ENCODE results near the gene ARHGEF39. TPM values are rescaled to one million over a fixed set of nuclear protein-coding genes. Genes with fewer than 3 reads are reported as not detected.
"Not testable (repeated sequence)": the region's sequence is repeated elsewhere in the genome, so short reads cannot be mapped to it uniquely, and the experiment has no call there.

The ARHGEF39 gene
- polyA plus RNA-seq, 3 donors: 0.13 to 0.53 (median 0.42) TPM

DNA sequence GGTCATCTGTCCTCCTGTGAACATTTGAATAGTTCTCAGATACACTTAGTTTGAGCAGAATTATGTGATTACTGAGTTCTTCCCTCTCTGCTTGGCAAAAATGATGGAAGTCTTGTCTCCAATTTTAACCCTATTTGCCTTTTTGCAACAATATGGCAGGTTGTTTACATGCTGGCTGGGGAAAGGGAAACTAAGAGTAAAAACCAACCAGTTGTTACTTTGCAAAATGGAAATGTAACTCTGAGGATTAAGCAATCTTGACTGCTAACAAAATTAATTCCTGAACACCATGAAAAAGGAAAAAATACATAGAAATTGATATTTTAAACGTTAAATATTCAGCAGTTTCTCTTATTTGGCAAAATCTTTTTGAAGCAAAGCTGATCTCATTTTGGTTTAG, 25.4 kb downstream of the ARHGEF39 start:
- peak overlapping the region; percentile 19 for H3K4me2 ChIP-seq (replicated peaks; ENCODE audit: extremely low read depth, low read length, poor library complexity, severe bottlenecking)
- H3K9me3 ChIP-seq (replicated peaks in 1 of 2; ENCODE audit: control insufficient read depth in 1 of 2, insufficient read depth in 1 of 2, low read length in 2 of 2): no peaks in the 10 kb centered on the region
- H3K36me3 Mint-ChIP-seq: peaks cover 12% of the 10 kb centered on the region in 2 donors
- H3K27me3 Mint-ChIP-seq (ENCODE audit: low read depth in 3 of 3): peaks cover 0 to 3% (median 2%) of the 10 kb centered on the region in 3 donors
- peaks cover 0 to 6% (median 3%) of the 10 kb centered on the region in 7 donors for H3K9me3 Mint-ChIP-seq
- no peak overlapping the region for H2AFZ ChIP-seq (ENCODE audit: insufficient read depth, low read depth, low read length, poor library complexity, severe bottlenecking)
- WGBS (ENCODE audit: insufficient coverage): no CpG with 5 or more reads among the region's 1 CpG
- no peaks in the 10 kb centered on the region for H3K27me3 ChIP-seq (ENCODE audit: control insufficient read depth in 2 of 2, insufficient read depth in 2 of 2, low read length in 2 of 2)
- peaks cover 3% of the 10 kb centered on the region for H3K79me2 ChIP-seq (ENCODE audit: insufficient read depth, low read length)
- H3K9ac ChIP-seq (ENCODE audit: insufficient read depth, low read length, poor library complexity, severe bottlenecking): no peak overlapping the region
- TF ChIP-seq, protein P1, sequence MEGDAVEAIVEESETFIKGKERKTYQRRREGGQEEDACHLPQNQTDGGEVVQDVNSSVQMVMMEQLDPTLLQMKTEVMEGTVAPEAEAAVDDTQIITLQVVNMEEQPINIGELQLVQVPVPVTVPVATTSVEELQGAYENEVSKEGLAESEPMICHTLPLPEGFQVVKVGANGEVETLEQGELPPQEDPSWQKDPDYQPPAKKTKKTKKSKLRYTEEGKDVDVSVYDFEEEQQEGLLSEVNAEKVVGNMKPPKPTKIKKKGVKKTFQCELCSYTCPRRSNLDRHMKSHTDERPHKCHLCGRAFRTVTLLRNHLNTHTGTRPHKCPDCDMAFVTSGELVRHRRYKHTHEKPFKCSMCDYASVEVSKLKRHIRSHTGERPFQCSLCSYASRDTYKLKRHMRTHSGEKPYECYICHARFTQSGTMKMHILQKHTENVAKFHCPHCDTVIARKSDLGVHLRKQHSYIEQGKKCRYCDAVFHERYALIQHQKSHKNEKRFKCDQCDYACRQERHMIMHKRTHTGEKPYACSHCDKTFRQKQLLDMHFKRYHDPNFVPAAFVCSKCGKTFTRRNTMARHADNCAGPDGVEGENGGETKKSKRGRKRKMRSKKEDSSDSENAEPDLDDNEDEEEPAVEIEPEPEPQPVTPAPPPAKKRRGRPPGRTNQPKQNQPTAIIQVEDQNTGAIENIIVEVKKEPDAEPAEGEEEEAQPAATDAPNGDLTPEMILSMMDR (IDR thresholded peaks at IDR 0.05): no peak
- H4K20me1 ChIP-seq (ENCODE audit: insufficient read depth, low read length): no peaks in the 10 kb centered on the region
- H3K4me3 Mint-ChIP-seq: peak overlapping the region in 1 of 2 donors; percentile 64
- peak overlapping the region in 1 of 2 donors; percentile 76 for H3K27ac ChIP-seq (ENCODE audit: low read depth in 1 of 2, low read length in 2 of 2)
- peak in 1 of 3 donors; percentile 24 for DNase-seq
- H3K4me1 ChIP-seq (ENCODE audit: control insufficient read depth in 1 of 2, insufficient read depth in 2 of 2, low read length in 2 of 2): peaks cover 85 to 89% of the 10 kb centered on the region in 2 donors
- peak overlapping the region; percentile 15 to 82 (median 78) for H3K27ac Mint-ChIP-seq
- H3K4me3 ChIP-seq (replicated peaks in 1 of 3; ENCODE audit: low read depth in 2 of 3, low read length in 3 of 3): peak overlapping the region in 1 of 3 experiments; percentile 42
- H3K4me1 Mint-ChIP-seq: peaks cover 94% of the 10 kb centered on the region
- intact Hi-C loops (cut with micrococcal nuclease): loop anchor here in 1 of 2 donors (10.0 kb wide), 1 partner anchor 55 kb away; no protein-coding TSS in a partner anchor
- H3K36me3 ChIP-seq (replicated peaks in 1 of 2; ENCODE audit: control insufficient read depth in 1 of 2, insufficient read depth in 2 of 2, low read length in 2 of 2): no peaks in the 10 kb centered on the region

DNA sequence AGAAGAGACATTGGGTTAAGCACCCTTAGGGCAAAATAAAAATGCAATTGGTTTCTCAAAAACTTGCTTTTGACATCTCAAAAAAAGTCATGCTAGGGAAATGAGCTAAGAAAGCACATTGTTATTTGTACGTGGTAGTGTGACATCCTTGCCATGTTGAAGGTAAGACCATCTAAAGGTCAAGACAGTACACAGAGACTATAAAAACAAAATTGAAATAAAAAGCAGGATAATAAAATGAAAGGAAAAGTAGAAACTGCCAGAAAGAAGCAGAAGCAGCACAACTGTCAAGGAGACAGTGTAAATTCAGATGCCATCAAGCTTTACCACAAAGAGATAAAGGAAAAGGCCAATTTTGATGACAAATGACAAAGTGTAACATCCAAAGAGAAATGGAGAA, 25.8 kb downstream of the ARHGEF39 start:
- peak overlapping the region in 6 of 7 donors; percentile 59 to 82 (median 79) for H3K27ac Mint-ChIP-seq

DNA sequence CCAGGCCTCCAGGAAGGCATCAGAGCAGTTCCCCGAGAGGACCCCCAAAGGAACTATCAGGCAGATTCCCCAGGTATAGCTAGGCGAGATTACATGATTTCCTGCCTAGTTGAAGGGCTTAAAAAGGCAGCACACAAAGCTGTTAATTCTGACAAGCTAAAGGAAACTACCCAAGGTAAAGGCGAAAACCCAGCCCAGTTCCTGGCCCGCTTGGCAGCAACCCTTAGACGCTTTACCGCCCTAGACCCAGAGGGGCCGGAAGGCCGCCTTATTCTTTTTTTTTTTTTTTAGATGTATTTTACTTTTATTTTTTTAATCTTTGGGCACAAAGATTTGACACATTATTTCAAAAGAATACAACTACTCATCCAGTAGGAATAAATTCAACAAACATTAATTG, 26.2 kb downstream of the ARHGEF39 start:
- H3K27me3 ChIP-seq (ENCODE audit: control insufficient read depth in 2 of 2, insufficient read depth in 2 of 2, low read length in 2 of 2); H3K27me3 Mint-ChIP-seq (ENCODE audit: low read depth in 3 of 3); H3K4me2 ChIP-seq (replicated peaks; ENCODE audit: extremely low read depth, low read length, poor library complexity, severe bottlenecking); H3K9ac ChIP-seq (ENCODE audit: insufficient read depth, low read length, poor library complexity, severe bottlenecking); H3K27ac Mint-ChIP-seq; H4K20me1 ChIP-seq (ENCODE audit: insufficient read depth, low read length); DNase-seq; intact Hi-C loops (cut with micrococcal nuclease); H3K79me2 ChIP-seq (ENCODE audit: insufficient read depth, low read length); H3K4me3 Mint-ChIP-seq; H3K4me3 ChIP-seq (replicated peaks in 1 of 3; ENCODE audit: low read depth in 2 of 3, low read length in 3 of 3); H3K36me3 ChIP-seq (replicated peaks in 1 of 2; ENCODE audit: control insufficient read depth in 1 of 2, insufficient read depth in 2 of 2, low read length in 2 of 2); H3K9me3 Mint-ChIP-seq; H2AFZ ChIP-seq (ENCODE audit: insufficient read depth, low read depth, low read length, poor library complexity, severe bottlenecking); H3K9me3 ChIP-seq (replicated peaks in 1 of 2; ENCODE audit: control insufficient read depth in 1 of 2, insufficient read depth in 1 of 2, low read length in 2 of 2): not testable (repeated sequence)
- peaks cover 82 to 89% of the 10 kb centered on the region in 2 donors for H3K4me1 ChIP-seq (ENCODE audit: control insufficient read depth in 1 of 2, insufficient read depth in 2 of 2, low read length in 2 of 2)
- Mint-ChIP-seq H3K36me3 (peaks cover 12% of the 10 kb centered on the region in 2 donors), H3K4me1 (peaks cover 96% of the 10 kb centered on the region)
- 14% methylated on average over 2 of the region's 8 CpGs for WGBS (ENCODE audit: insufficient coverage)
- peak overlapping the region; percentile 32 to 76 for H3K27ac ChIP-seq (ENCODE audit: low read depth in 1 of 2, low read length in 2 of 2)

More for the DNA sequence above, 25.8 kb downstream of the ARHGEF39 start:
- H3K9me3 ChIP-seq (replicated peaks in 1 of 2; ENCODE audit: control insufficient read depth in 1 of 2, insufficient read depth in 1 of 2, low read length in 2 of 2); H3K4me3 Mint-ChIP-seq; H3K9ac ChIP-seq (ENCODE audit: insufficient read depth, low read length, poor library complexity, severe bottlenecking); H3K27me3 Mint-ChIP-seq (ENCODE audit: low read depth in 3 of 3); intact Hi-C loops (cut with micrococcal nuclease); DNase-seq; H4K20me1 ChIP-seq (ENCODE audit: insufficient read depth, low read length); H3K36me3 ChIP-seq (replicated peaks in 1 of 2; ENCODE audit: control insufficient read depth in 1 of 2, insufficient read depth in 2 of 2, low read length in 2 of 2); H2AFZ ChIP-seq (ENCODE audit: insufficient read depth, low read depth, low read length, poor library complexity, severe bottlenecking); H3K9me3 Mint-ChIP-seq; H3K79me2 ChIP-seq (ENCODE audit: insufficient read depth, low read length); H3K27me3 ChIP-seq (ENCODE audit: control insufficient read depth in 2 of 2, insufficient read depth in 2 of 2, low read length in 2 of 2): not testable (repeated sequence)
- Histone ChIP-seq H3K27ac (ENCODE audit: low read depth in 1 of 2, low read length in 2 of 2) (peak overlapping the region in 1 of 2 donors; percentile 76), H3K4me2 (replicated peaks; ENCODE audit: extremely low read depth, low read length, poor library complexity, severe bottlenecking) (peak overlapping the region; percentile 19), H3K4me1 (ENCODE audit: control insufficient read depth in 1 of 2, insufficient read depth in 2 of 2, low read length in 2 of 2) (peaks cover 85 to 89% of the 10 kb centered on the region in 2 donors), H3K4me3 (replicated peaks in 1 of 3; ENCODE audit: low read depth in 2 of 3, low read length in 3 of 3) (peak overlapping the region in 1 of 3 experiments; percentile 42)
- peaks cover 94% of the 10 kb centered on the region for H3K4me1 Mint-ChIP-seq
- peaks cover 12% of the 10 kb centered on the region in 2 donors for H3K36me3 Mint-ChIP-seq
- no CpG with 5 or more reads among the region's 1 CpG for WGBS (ENCODE audit: insufficient coverage)

DNA sequence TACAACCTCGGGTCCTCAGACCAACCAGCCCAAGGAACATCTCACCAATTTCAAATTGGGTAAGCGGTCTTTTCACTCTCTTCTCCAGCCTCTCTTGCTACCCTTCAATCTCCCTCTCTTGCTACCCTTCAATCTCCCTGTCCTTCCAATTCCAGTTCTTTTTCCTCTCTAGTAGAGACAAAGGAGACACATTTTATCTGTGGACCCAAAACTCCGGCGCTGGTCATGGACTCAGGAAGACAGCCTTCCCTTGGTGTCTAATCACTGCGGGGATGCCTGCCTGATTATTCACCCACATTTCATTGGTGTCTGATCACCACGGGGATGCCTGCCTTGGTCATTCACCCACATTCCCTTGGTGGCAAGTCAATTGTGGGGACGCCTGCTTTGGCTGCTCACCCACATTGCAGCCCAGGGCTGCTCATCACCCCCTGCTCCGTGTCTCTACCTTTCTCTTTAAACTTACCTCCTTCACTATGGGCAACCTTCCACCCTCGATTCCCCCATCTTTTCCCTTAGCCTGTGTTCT, 27.5 kb downstream of the ARHGEF39 start:
- Mint-ChIP-seq H3K4me1 (peaks cover 88% of the 10 kb centered on the region), H3K27ac (peak overlapping the region; percentile 35 to 92 (median 81))
- H3K9me3 Mint-ChIP-seq; H3K4me3 ChIP-seq (replicated peaks in 1 of 3; ENCODE audit: low read depth in 2 of 3, low read length in 3 of 3); H3K9me3 ChIP-seq (replicated peaks in 1 of 2; ENCODE audit: control insufficient read depth in 1 of 2, insufficient read depth in 1 of 2, low read length in 2 of 2); H3K79me2 ChIP-seq (ENCODE audit: insufficient read depth, low read length); DNase-seq; H4K20me1 ChIP-seq (ENCODE audit: insufficient read depth, low read length); H3K4me2 ChIP-seq (replicated peaks; ENCODE audit: extremely low read depth, low read length, poor library complexity, severe bottlenecking); H3K27me3 ChIP-seq (ENCODE audit: control insufficient read depth in 2 of 2, insufficient read depth in 2 of 2, low read length in 2 of 2); H3K4me3 Mint-ChIP-seq; H3K9ac ChIP-seq (ENCODE audit: insufficient read depth, low read length, poor library complexity, severe bottlenecking); H3K36me3 Mint-ChIP-seq; intact Hi-C loops (cut with micrococcal nuclease); H3K36me3 ChIP-seq (replicated peaks in 1 of 2; ENCODE audit: control insufficient read depth in 1 of 2, insufficient read depth in 2 of 2, low read length in 2 of 2); H3K27me3 Mint-ChIP-seq (ENCODE audit: low read depth in 3 of 3); H2AFZ ChIP-seq (ENCODE audit: insufficient read depth, low read depth, low read length, poor library complexity, severe bottlenecking): not testable (repeated sequence)
- Histone ChIP-seq H3K4me1 (ENCODE audit: control insufficient read depth in 1 of 2, insufficient read depth in 2 of 2, low read length in 2 of 2) (peaks cover 85 to 89% of the 10 kb centered on the region in 2 donors), H3K27ac (ENCODE audit: low read depth in 1 of 2, low read length in 2 of 2) (peak overlapping the region in 1 of 2 donors; percentile 25)
- WGBS (ENCODE audit: insufficient coverage): 95% methylated on average over 8 of the region's 9 CpGs
